ENCODE data around the gene NAV2. TPM values are rescaled to one million over a fixed set of nuclear protein-coding genes. Genes with fewer than 3 reads are reported as not detected.

The NAV2 gene
- polyA plus RNA-seq, 1 donor (not counting 4 experiments of a cell fraction or from before 2014, with no cell fraction given) = 4.0 TPM

GRCh38 chr11:20075627-20076026 is 363.0 kb downstream of the NAV2 start:
- dilution Hi-C loops (cut with MboI; ENCODE audit: extremely low pct_ligation_motif_present, low sequenced_read_pairs) = no loop called here

DNA sequence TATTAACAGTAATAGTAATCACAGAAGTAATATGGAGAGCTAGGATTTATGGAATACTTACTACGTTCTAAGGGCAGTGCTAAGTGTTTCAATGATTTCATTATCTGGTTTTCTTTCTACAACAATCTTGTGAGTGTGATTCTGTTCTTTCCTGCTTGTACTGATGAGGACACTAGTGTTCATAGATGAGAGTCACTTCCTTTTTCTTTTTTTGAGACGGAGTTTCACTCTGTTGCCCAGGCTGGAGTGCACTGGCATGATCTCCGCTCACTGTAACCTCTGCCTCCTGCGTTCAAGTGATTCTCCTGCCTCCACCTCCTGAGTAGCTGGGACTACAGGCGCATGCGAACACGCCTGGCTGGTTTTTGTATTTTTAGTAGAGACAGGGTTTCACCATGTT is 366.2 kb downstream of the NAV2 start:
- dilution Hi-C loops (cut with MboI; ENCODE audit: extremely low pct_ligation_motif_present, low sequenced_read_pairs) = no loop called here
- no peaks in the 10 kb centered on the region for H3K9me1 ChIP-seq (ENCODE audit: control insufficient read depth, extremely low read depth, insufficient read depth, low read length)
- H3K4me2 ChIP-seq (ENCODE audit: control insufficient read depth, extremely low read depth, insufficient read depth, low read depth, low read length) = no peak overlapping the region
- H3K4me3 ChIP-seq (ENCODE audit: control insufficient read depth in 2 of 3, extremely low read depth in 1 of 3, insufficient read depth in 2 of 3, low read depth in 1 of 3, low read length in 3 of 3) = no peak overlapping the region
- no peak overlapping the region for H2AFZ ChIP-seq (ENCODE audit: control insufficient read depth, low read length)
- peaks cover 12 to 17% of the 10 kb centered on the region in 2 experiments for H3K36me3 ChIP-seq (ENCODE audit: control insufficient read depth in 2 of 2, extremely low read depth in 1 of 2, insufficient read depth in 2 of 2, low read length in 2 of 2)
- H3K79me2 ChIP-seq (ENCODE audit: control insufficient read depth, insufficient read depth, low read length) = no peaks in the 10 kb centered on the region
- no peak overlapping the region for H3K27ac ChIP-seq (ENCODE audit: control insufficient read depth, insufficient read depth, low read length)
- no peaks in the 10 kb centered on the region for H3K4me1 ChIP-seq (ENCODE audit: control insufficient read depth, extremely low read depth, insufficient read depth, low read length)
- DNase-seq (ENCODE audit: low read depth, low spot score) (no peak), FAIRE-seq (no peak)
- TF ChIP-seq CTCF (optimal IDR thresholded peaks at IDR 0.05 in 1 of 3, IDR thresholded peaks at IDR 0.05 in 1 of 3, conservative IDR thresholded peaks at IDR 0.05 in 1 of 3; ENCODE audit: extremely low read depth in 1 of 3, insufficient read depth in 2 of 3, low read length in 3 of 3) (no peak), EZH2 (IDR thresholded peaks at IDR 0.05; ENCODE audit: low read length) (no peak)
- H3K9ac ChIP-seq (ENCODE audit: control insufficient read depth, extremely low read depth, insufficient read depth, low read length) = no peak overlapping the region
- H3K27me3 ChIP-seq (ENCODE audit: control insufficient read depth, extremely low read depth, insufficient read depth, low read length) = no peaks in the 10 kb centered on the region
- H4K20me1 ChIP-seq (ENCODE audit: control insufficient read depth, extremely low read depth, insufficient read depth, low read length) = no peaks in the 10 kb centered on the region
- no peaks in the 10 kb centered on the region for H3K9me3 ChIP-seq (ENCODE audit: control insufficient read depth, low read depth, low read length)

More at GRCh38 chr11:20075627-20076026, 363.0 kb downstream of the NAV2 start:
- Histone ChIP-seq H4K20me1 (ENCODE audit: control insufficient read depth, extremely low read depth, insufficient read depth, low read length) (no peaks in the 10 kb centered on the region), H3K4me2 (ENCODE audit: control insufficient read depth, extremely low read depth, insufficient read depth, low read depth, low read length) (no peak overlapping the region), H3K36me3 (ENCODE audit: control insufficient read depth in 2 of 2, extremely low read depth in 1 of 2, insufficient read depth in 2 of 2, low read length in 2 of 2) (peaks cover 6 to 12% of the 10 kb centered on the region in 2 experiments), H3K27ac (ENCODE audit: control insufficient read depth, insufficient read depth, low read length) (no peak overlapping the region), H3K79me2 (ENCODE audit: control insufficient read depth, insufficient read depth, low read length) (no peaks in the 10 kb centered on the region), H3K4me1 (ENCODE audit: control insufficient read depth, extremely low read depth, insufficient read depth, low read length) (no peaks in the 10 kb centered on the region), H3K4me3 (ENCODE audit: control insufficient read depth in 2 of 3, extremely low read depth in 1 of 3, insufficient read depth in 2 of 3, low read depth in 1 of 3, low read length in 3 of 3) (no peak overlapping the region), H3K9me3 (ENCODE audit: control insufficient read depth, low read depth, low read length) (no peaks in the 10 kb centered on the region), H2AFZ (ENCODE audit: control insufficient read depth, low read length) (no peak overlapping the region), H3K9ac (ENCODE audit: control insufficient read depth, extremely low read depth, insufficient read depth, low read length) (no peak overlapping the region), H3K27me3 (ENCODE audit: control insufficient read depth, extremely low read depth, insufficient read depth, low read length) (no peaks in the 10 kb centered on the region), H3K9me1 (ENCODE audit: control insufficient read depth, extremely low read depth, insufficient read depth, low read length) (no peaks in the 10 kb centered on the region)
- TF ChIP-seq EZH2 (IDR thresholded peaks at IDR 0.05; ENCODE audit: low read length) = no peak
- no peak for TF ChIP-seq CTCF (optimal IDR thresholded peaks at IDR 0.05 in 1 of 3, IDR thresholded peaks at IDR 0.05 in 1 of 3, conservative IDR thresholded peaks at IDR 0.05 in 1 of 3; ENCODE audit: extremely low read depth in 1 of 3, insufficient read depth in 2 of 3, low read length in 3 of 3)
- DNase-seq (ENCODE audit: low read depth, low spot score) = no peak
- FAIRE-seq = no peak
